ENCODE results near the gene FASN. TPM values are rescaled to one million over a fixed set of nuclear protein-coding genes. Genes with fewer than 3 reads are reported as not detected.

The FASN gene
- total RNA-seq, 2 experiments from 2014 or later = 239 to 259 TPM

DNA sequence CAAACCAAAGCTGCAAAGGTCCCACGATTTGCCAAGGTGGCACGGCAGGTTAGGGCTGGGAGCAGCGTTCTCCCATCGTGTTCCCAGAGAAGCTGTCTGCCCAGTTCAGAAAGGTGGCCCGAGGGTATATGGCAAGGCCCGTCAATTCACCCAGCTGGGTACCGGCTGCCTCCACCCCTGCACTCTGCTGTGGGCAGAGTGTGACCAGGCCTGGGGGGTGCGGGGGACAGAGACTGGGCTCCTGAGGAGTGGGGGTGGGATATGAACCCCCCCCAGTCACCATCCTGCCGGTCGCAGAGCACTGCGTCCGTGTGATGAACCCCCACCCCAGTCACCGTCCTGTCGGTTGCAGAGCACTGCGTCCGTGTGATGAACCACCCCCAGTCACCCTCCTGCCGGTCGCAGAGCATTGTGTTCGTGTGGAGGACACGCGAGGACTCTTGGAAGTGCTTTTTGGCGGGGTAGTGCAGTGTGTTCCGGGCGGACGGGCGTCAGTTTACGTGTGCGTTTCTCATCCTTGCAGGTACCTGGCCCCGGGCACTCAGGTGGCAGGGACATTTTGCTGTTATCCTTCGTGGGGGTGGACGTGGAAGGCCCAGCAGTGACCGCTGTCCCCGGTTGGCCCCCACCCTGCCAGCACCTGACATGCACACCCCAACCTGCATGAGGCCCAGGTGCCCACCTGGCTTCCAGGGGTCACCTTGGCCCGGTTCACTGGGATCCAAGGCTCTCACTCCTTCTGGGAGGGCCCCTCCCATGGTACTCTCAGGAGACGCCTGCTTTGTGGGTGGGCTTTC is 2.7 kb upstream of the FASN start:
- ChIA-PET CTCF (interaction anchor here (1.1 kb wide), 1 partner anchor 25 kb away, joined by 4 read pairs; no protein-coding TSS in a partner anchor), POLR2A (no interaction called here)
- ATAC-seq = no peak
- intact Hi-C loops (cut with DNase I, micrococcal nuclease) = no loop called here
- Mint-ChIP-seq H3K27me3 (no peaks in the 10 kb centered on the region), H3K36me3 (ENCODE audit: low read depth) (peaks cover 7% of the 10 kb centered on the region), H3K27ac (peak overlapping the region; percentile 87), H3K4me3 (peak overlapping the region; percentile 78), H3K9me3 (ENCODE audit: low read depth) (no peaks in the 10 kb centered on the region), H3K4me1 (peaks cover 23% of the 10 kb centered on the region)
- DNase-seq = no peak

DNA sequence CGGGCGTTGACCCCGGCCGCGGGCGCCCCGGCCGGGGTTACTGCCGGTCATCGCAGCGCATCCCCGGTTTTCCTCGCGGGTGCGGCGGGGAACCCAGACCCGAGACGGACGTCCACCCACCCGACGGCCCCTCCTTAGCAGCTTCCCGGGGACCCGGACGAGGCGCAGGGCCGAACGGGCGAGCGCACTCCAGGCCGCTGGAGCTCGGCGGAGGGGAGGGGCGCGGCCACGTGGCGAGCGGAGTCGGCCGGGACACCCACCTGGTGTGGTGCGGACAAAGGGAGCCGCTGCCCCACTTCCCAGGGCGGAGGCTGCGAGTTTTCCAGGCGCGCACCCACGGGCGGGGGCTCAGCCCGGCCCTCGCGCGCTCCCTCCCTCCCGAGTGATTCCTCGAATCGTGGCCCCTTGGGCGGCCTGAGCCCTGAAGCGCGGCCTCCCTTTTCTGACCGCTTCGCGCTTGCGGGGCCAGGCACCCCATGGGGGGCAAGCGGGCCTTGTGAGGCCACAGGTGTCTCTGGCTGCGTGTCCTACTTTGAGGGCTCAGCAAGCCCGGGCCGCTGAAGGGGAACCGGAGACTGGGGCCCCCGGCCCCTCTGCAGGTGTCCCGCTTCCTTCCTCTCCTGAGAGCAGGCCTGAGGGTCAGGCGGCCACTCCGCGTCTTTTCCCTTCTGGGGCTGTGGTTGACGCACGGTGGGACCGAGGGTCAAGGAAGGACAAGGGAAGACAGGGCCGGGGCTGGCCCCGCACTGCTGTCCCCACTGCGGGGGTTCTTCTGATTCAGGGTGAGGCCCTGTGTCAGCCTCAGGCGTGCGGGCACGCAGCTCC is 1.1 kb upstream of the FASN start:
- CTCF ChIA-PET = interaction anchor here (1.0 to 1.8 kb wide), 8 partner anchors 8 to 139 kb away, joined by 3 to 6 read pairs (median 4); partner anchors contain the start of genes CENPX, DCXR, LRRC45 and RAC3
- intact Hi-C loops (cut with DNase I, micrococcal nuclease) = loop anchor here (1.0 to 2.0 kb wide), 30 partner anchors 27 to 804 kb away; partner anchors contain the start of genes ALYREF (in 1 of the 2), ANAPC11 (in 1 of the 2), ARHGDIA (in 1 of the 2) and ASPSCR1 (in 1 of the 2)
- H3K4me1 Mint-ChIP-seq = peaks cover 16% of the 10 kb centered on the region
- H3K27me3 Mint-ChIP-seq = no peaks in the 10 kb centered on the region
- H3K9me3 Mint-ChIP-seq (ENCODE audit: low read depth) = no peaks in the 10 kb centered on the region
- peak overlapping the region; percentile 87 for H3K27ac Mint-ChIP-seq
- peak overlapping the region; percentile 78 for H3K4me3 Mint-ChIP-seq
- peak; percentile 4 for ATAC-seq
- H3K36me3 Mint-ChIP-seq (ENCODE audit: low read depth) = peaks cover 13% of the 10 kb centered on the region
- peak; percentile 42 for DNase-seq
- POLR2A ChIA-PET = interaction anchor here (0.6 to 1.8 kb wide), 4 partner anchors 23 to 222 kb away, joined by 3 to 11 read pairs (median 5); partner anchors contain the start of gene DCXR

DNA sequence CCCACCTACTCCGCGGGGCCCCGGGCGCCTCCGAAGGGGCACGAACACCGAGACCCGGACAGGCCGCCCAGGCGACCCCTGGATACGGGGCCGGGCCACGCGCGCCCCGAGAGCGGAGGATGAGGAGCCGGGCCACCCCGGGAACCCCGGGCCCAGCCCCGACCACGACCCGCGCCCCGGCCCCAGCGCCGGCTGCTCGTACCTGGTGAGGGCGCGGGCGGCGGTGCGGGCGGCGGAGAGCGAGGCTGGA is 192 bp downstream of the FASN start:
- POLR2A ChIA-PET = interaction anchor here (1.0 to 1.8 kb wide), 2 partner anchors 46 to 60 kb away, joined by 3 to 11 read pairs; partner anchors contain the start of genes DCXR, GPS1 and RFNG
- peaks cover 18% of the 10 kb centered on the region for H3K36me3 Mint-ChIP-seq (ENCODE audit: low read depth)
- peak overlapping the region; percentile 74 for H3K4me3 Mint-ChIP-seq
- ATAC-seq (no peak), DNase-seq (no peak)
- peaks cover 14% of the 10 kb centered on the region for H3K4me1 Mint-ChIP-seq
- H3K27ac Mint-ChIP-seq = peak overlapping the region; percentile 19
- CTCF ChIA-PET = interaction anchor here (1.0 to 1.8 kb wide), 4 partner anchors 29 to 75 kb away, joined by 3 to 6 read pairs (median 4); partner anchors contain the start of genes CENPX, DCXR, LRRC45 and RAC3
- no peaks in the 10 kb centered on the region for H3K9me3 Mint-ChIP-seq (ENCODE audit: low read depth)
- intact Hi-C loops (cut with DNase I, micrococcal nuclease) = loop anchor here (1.0 to 2.0 kb wide), 30 partner anchors 28 to 803 kb away; partner anchors contain the start of genes ALYREF (in 1 of the 2), ANAPC11 (in 1 of the 2), ARHGDIA (in 1 of the 2) and ASPSCR1 (in 1 of the 2)
- H3K27me3 Mint-ChIP-seq = no peaks in the 10 kb centered on the region

DNA sequence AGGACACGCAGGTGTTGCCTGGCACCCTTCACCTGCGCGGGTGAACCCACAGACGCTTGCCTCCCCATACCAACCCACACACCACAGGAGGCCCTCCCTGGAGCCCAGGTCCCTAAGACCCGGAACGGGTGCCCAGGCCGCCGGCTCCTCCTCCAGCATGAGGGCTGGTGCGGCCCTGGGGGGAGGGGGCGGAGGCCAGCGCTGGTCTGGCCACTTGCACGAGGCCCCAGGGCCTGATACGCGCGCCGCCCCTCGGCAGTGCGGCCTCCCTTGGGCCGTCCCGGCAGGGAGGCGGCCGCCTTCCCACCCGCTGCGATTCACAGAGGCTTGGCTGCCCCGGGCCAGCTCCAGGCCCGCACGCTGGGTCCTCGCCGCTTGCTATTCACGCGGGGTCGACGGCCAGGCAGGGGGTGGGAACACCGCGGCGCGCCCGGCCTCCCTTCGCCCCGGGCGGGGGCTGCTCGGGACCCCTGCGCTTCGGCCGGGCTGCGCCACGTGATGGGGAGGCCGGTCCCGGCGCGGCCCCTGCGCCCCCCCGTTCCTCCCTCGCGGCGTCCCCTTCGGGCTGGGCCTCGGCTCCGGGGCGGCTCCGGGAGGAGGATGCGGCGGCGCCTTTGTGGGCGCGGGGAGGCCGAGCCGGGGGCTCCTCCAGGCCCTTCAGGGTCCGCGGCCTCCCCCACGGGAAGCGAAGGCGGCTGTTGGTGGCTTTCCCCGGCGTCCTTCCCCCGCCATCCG is 685 bp downstream of the FASN start:
- H3K27me3 Mint-ChIP-seq = no peaks in the 10 kb centered on the region
- H3K4me1 Mint-ChIP-seq = peaks cover 14% of the 10 kb centered on the region
- H3K27ac Mint-ChIP-seq = no peak overlapping the region
- no peaks in the 10 kb centered on the region for H3K9me3 Mint-ChIP-seq (ENCODE audit: low read depth)
- H3K4me3 Mint-ChIP-seq = peak overlapping the region; percentile 74
- DNase-seq = peak; percentile 44
- ATAC-seq = no peak
- H3K36me3 Mint-ChIP-seq (ENCODE audit: low read depth) = peaks cover 18% of the 10 kb centered on the region
- ChIA-PET POLR2A (interaction anchor here (1.0 to 1.8 kb wide), 2 partner anchors 45 to 60 kb away, joined by 3 to 11 read pairs; partner anchors contain the start of genes DCXR, GPS1 and RFNG), CTCF (interaction anchor here (0.6 to 1.8 kb wide), 5 partner anchors 29 to 75 kb away, joined by 3 to 6 read pairs (median 3); partner anchors contain the start of genes CENPX, DCXR, LRRC45 and RAC3)
- intact Hi-C loops (cut with DNase I, micrococcal nuclease) = no loop called here

DNA sequence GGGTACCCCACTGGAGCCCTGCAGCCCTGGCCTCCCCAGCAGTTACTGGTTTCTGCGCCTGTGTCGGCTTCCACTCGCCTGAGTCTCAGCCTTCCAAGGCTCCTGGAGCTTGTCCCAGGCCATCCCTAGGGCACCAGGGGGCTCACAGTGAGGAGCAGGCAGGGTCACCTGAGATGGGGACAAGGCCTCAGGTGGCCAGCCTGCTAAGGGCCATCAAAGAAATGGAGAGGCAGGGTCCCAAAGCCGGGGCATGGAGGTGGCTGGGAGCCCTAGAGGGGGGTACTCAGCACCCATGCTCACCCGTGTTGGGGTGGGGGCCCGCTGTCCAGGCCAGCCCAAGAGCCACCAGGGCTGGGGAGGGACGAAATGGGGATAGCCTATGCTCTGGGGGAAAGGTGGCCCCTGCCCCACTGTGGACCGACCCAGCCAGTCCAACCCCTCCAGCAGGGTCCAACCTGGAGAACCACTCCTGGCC is 1.3 kb downstream of the FASN start:
- ChIA-PET CTCF (interaction anchor here (0.6 kb wide), 1 partner anchor 35 kb away, joined by 3 read pairs; no protein-coding TSS in a partner anchor), POLR2A (no interaction called here)
- intact Hi-C loops (cut with DNase I, micrococcal nuclease) = no loop called here
- H3K36me3 Mint-ChIP-seq (ENCODE audit: low read depth) = peaks cover 18% of the 10 kb centered on the region
- H3K4me3 Mint-ChIP-seq = peak overlapping the region; percentile 74
- H3K27me3 Mint-ChIP-seq = no peaks in the 10 kb centered on the region
- H3K9me3 Mint-ChIP-seq (ENCODE audit: low read depth) = no peaks in the 10 kb centered on the region
- no peak for ATAC-seq
- H3K4me1 Mint-ChIP-seq = peaks cover 14% of the 10 kb centered on the region
- no peak overlapping the region for H3K27ac Mint-ChIP-seq
- no peak for DNase-seq

DNA sequence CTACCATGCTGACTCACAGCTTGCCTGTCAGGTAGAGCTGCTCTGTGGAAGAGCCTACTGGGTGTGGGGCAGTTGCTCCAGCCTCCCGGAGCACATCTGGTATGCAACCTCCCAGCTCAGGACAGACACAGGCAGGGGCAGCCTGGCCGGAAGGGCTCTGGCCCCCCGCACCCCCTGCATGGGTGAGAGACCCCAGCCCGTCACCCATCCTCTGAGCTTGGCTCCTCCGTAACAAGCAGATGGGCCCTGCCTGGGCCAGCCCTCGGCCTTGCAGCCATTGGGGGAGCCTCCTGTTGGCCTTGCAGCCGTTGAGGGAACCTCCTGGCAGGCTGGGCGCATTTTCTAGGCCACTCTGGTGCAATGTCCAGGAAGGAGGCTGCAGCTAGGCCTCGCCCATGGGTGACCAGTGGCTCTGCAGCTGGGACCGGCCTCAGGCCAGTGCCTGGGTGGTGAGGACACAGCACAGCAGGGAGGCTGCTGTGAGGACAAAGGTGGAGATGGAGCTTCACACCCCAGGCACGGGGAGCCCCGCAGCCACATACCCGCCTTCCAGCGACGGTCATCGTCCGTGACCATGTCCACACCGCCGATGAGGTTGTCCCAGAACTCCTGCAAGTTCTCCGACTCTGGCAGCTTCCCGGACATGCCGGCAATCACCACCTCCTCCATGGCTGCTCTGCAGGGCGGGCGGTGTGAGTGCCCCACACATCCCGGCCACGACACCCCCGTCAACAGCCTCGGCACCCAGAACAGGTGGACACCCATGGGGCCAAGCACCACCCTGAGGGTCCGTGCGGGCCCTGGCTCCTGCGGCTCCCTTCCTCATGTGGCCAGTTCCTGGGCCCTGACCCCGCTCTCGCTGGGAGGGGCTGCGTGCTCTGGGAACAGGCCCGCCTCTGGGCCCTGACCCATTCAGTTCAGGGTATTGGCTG is 2.0 kb downstream of the FASN start:
- CTCF ChIA-PET = interaction anchor here (0.7 to 1.2 kb wide), 2 partner anchors 66 to 1926 kb away, joined by 3 read pairs; partner anchors contain the start of gene CARD14
- no peak for ATAC-seq
- Mint-ChIP-seq H3K36me3 (ENCODE audit: low read depth) (peaks cover 22% of the 10 kb centered on the region), H3K4me1 (peaks cover 14% of the 10 kb centered on the region), H3K9me3 (ENCODE audit: low read depth) (no peaks in the 10 kb centered on the region), H3K4me3 (peak overlapping the region; percentile 74), H3K27ac (no peak overlapping the region), H3K27me3 (no peaks in the 10 kb centered on the region)
- POLR2A ChIA-PET = interaction anchor here (0.6 kb wide), 1 partner anchor 59 kb away, joined by 3 read pairs; the partner anchor contains the start of gene DCXR
- no peak for DNase-seq
- intact Hi-C loops (cut with DNase I, micrococcal nuclease) = no loop called here

DNA sequence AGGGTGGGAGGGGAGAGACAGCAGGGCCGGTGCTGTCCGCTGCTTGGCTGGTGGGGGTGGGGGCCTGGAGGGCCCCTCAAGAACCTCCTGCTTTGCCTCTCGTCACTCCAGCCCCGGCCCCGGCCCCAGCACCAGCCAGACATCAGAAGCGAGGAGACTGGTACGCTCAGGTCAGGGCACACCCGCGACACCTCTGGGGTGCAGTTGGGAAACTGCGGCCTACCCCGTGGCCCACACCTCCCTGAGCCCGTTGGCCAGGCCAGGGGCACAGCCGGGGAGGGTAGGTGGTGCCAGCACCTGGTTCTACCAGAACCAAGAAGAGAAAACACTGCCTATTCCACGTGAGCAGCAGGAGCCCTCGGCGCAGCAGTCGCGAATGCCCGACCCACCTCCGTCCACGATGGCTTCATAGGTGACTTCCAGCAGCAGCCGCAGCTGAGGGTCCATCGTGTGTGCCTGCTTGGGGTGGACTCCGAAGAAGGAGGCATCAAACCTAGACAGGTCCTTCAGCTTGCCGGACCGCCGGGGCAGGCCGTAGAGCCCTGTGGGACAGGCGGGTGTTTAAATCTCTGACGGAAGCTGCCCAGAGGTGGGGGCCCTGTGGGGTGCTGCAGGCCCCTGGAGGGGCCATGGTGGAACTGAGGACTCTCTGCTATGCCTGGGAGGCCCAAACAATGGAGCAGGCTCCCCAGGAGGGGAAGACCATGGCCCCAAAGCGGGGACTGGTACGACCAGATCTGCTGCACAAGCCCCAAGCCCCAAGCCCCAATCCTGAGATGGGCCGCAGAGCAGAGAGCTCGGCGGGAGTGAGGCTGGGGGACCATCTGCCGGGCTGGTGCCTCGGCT is 2.9 kb downstream of the FASN start:
- ChIA-PET CTCF (interaction anchor here (0.7 to 1.2 kb wide), 2 partner anchors 65 to 1925 kb away, joined by 3 read pairs; partner anchors contain the start of gene CARD14), POLR2A (interaction anchor here (0.6 kb wide), 1 partner anchor 58 kb away, joined by 3 read pairs; the partner anchor contains the start of gene DCXR)
- Mint-ChIP-seq H3K27me3 (no peaks in the 10 kb centered on the region), H3K27ac (no peak overlapping the region), H3K4me3 (peak overlapping the region; percentile 74), H3K9me3 (ENCODE audit: low read depth) (no peaks in the 10 kb centered on the region), H3K4me1 (peaks cover 8% of the 10 kb centered on the region), H3K36me3 (ENCODE audit: low read depth) (peaks cover 23% of the 10 kb centered on the region)
- DNase-seq = no peak
- no peak for ATAC-seq
- intact Hi-C loops (cut with DNase I, micrococcal nuclease) = no loop called here

DNA sequence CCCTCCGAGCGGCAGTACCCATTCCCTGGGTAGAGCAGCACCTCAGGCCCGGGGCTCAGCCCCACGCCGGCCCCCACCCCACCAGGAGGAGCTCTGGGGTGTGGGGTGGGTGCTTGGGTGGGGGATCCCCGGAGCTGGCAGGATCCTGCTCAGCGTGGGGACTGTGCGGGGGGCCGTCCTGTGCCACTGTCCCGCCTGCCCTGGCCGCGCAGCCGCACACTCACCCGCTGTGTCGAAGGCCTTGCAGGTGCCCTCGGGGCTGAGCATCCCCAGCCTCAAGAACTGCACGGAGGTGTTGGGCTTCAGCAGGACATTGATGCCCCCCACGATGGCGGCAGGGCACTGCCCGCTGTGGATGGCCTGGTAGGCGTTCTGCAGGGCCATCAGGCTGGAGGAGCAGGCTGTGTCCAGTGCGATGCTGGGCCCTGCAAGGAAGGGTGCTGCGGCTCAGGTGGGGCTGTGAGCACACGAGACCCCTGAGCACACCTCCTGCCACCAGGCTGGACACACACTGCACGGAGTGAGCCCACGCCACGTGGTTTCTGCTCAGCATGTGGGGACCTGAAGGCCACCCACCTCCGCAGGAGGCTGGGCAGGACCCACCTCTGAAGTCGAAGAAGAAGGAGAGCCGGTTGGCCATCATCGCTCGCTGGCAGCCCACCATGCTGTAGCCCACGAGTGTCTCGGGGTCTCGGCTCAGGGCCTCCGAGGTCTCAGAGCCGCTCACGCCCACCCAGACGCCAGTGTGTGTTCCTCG is 4.9 kb downstream of the FASN start:
- Mint-ChIP-seq H3K27me3 (no peaks in the 10 kb centered on the region), H3K4me1 (peaks cover 3% of the 10 kb centered on the region), H3K4me3 (no peak overlapping the region), H3K9me3 (ENCODE audit: low read depth) (no peaks in the 10 kb centered on the region), H3K27ac (no peak overlapping the region), H3K36me3 (ENCODE audit: low read depth) (peaks cover 25% of the 10 kb centered on the region)
- ChIA-PET POLR2A (no interaction called here), CTCF (no interaction called here)
- intact Hi-C loops (cut with DNase I, micrococcal nuclease) = no loop called here
- DNase-seq = no peak
- ATAC-seq = no peak

DNA sequence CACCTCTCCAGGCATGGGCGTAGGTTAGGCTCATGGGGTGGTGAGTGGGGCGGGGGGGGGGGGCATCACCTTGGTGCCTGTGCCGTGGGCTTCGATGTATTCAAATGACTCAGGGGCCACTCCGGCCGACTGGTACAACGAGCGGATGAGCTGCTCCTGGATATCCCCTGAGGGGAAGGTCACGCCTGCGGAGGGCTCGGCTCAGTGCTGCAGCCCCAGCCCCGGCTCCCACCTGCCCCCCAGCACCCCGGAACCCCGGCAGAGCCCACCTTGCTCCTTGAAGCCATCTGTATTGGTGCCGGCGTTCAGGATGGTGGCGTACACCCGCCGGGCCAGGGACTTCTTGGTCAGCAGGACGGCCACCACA is 5.4 kb downstream of the FASN start:
- peaks cover 27% of the 10 kb centered on the region for H3K36me3 Mint-ChIP-seq (ENCODE audit: low read depth)
- no peaks in the 10 kb centered on the region for H3K9me3 Mint-ChIP-seq (ENCODE audit: low read depth)
- ChIA-PET CTCF (interaction anchor here (0.6 kb wide), 1 partner anchor 109 kb away, joined by 3 read pairs; no protein-coding TSS in a partner anchor), POLR2A (no interaction called here)
- intact Hi-C loops (cut with DNase I, micrococcal nuclease) = no loop called here
- H3K4me1 Mint-ChIP-seq = peaks cover 3% of the 10 kb centered on the region
- H3K4me3 Mint-ChIP-seq = no peak overlapping the region
- ATAC-seq (no peak), DNase-seq (no peak)
- no peaks in the 10 kb centered on the region for H3K27me3 Mint-ChIP-seq
- no peak overlapping the region for H3K27ac Mint-ChIP-seq

Measured in activated CD4-positive, alpha-beta T cell treated with anti-CD3 and anti-CD28 coated beads for 36 hours (primary cell).